ENCODE results near the gene MAD1L1. TPM values are rescaled to one million over a fixed set of nuclear protein-coding genes. Genes with fewer than 3 reads are reported as not detected.
A peak's percentile ranks its signal among the peaks of the same experiment; 100 is the strongest.

MAD1L1 gene
- total and polyA plus RNA-seq, 5 donors from 2014 or later, result 225 to 380 (median 300) TPM

GRCh38 chr7:2253525-2254244 lies 20.9 kb upstream of the MAD1L1 start:
- H3K27ac Mint-ChIP-seq, result no peak overlapping the region
- peaks cover 3% of the 10 kb centered on the region for H3K36me3 Mint-ChIP-seq
- Histone ChIP-seq H3K4me3 (ENCODE audit: low read depth, low read length) (no peak overlapping the region), H3K36me3 (ENCODE audit: control insufficient read depth, insufficient read depth, low read length) (no peaks in the 10 kb centered on the region), H3K27me3 (ENCODE audit: control insufficient read depth, insufficient read depth, low read length) (no peaks in the 10 kb centered on the region), H3K9me3 (ENCODE audit: control insufficient read depth in 2 of 2, low read length in 2 of 2) (no peaks in the 10 kb centered on the region), H3K4me1 (ENCODE audit: control insufficient read depth, insufficient read depth, low read length, poor library complexity, severe bottlenecking) (peaks cover 5% of the 10 kb centered on the region), H3K27ac (ENCODE audit: insufficient read depth, low read length, poor library complexity, severe bottlenecking) (no peak overlapping the region)
- no peaks in the 10 kb centered on the region for H3K27me3 Mint-ChIP-seq
- no peaks in the 10 kb centered on the region for H3K9me3 Mint-ChIP-seq
- no peak overlapping the region for H3K4me3 Mint-ChIP-seq
- DNase-seq (no peak), ATAC-seq (ENCODE audit: low read depth in 2 of 2) (no peak)
- peaks cover 0 to 16% (median 5%) of the 10 kb centered on the region in 4 donors for H3K4me1 Mint-ChIP-seq

- Mint-ChIP-seq H3K4me3 (no peak overlapping the region), H3K9me3 (no peaks in the 10 kb centered on the region), H3K27me3 (no peaks in the 10 kb centered on the region), H3K4me1 (peaks cover 0 to 18% (median 5%) of the 10 kb centered on the region in 4 donors), H3K36me3 (peaks cover 3% of the 10 kb centered on the region), H3K27ac (peak overlapping the region in 1 of 3 donors; percentile 51)
- Histone ChIP-seq H3K27ac (ENCODE audit: insufficient read depth, low read length, poor library complexity, severe bottlenecking) (no peak overlapping the region), H3K27me3 (ENCODE audit: control insufficient read depth, insufficient read depth, low read length) (no peaks in the 10 kb centered on the region), H3K36me3 (ENCODE audit: control insufficient read depth, insufficient read depth, low read length) (no peaks in the 10 kb centered on the region), H3K4me1 (ENCODE audit: control insufficient read depth, insufficient read depth, low read length, poor library complexity, severe bottlenecking) (peaks cover 5% of the 10 kb centered on the region), H3K9me3 (ENCODE audit: control insufficient read depth in 2 of 2, low read length in 2 of 2) (no peaks in the 10 kb centered on the region), H3K4me3 (ENCODE audit: low read depth, low read length) (no peak overlapping the region)
- ATAC-seq (ENCODE audit: low read depth in 2 of 2) (no peak), DNase-seq (no peak)
Measured at GRCh38 chr7:2253021-2253420, 20.3 kb upstream of the MAD1L1 start.

- Histone ChIP-seq H3K9me3 (ENCODE audit: control insufficient read depth in 2 of 2, low read length in 2 of 2) (no peaks in the 10 kb centered on the region), H3K36me3 (ENCODE audit: control insufficient read depth, insufficient read depth, low read length) (no peaks in the 10 kb centered on the region), H3K27me3 (ENCODE audit: control insufficient read depth, insufficient read depth, low read length) (no peaks in the 10 kb centered on the region), H3K4me3 (ENCODE audit: low read depth, low read length) (no peak overlapping the region), H3K4me1 (ENCODE audit: control insufficient read depth, insufficient read depth, low read length, poor library complexity, severe bottlenecking) (peaks cover 5% of the 10 kb centered on the region), H3K27ac (ENCODE audit: insufficient read depth, low read length, poor library complexity, severe bottlenecking) (no peak overlapping the region)
- Mint-ChIP-seq H3K27me3 (no peaks in the 10 kb centered on the region), H3K9me3 (no peaks in the 10 kb centered on the region), H3K4me1 (peaks cover 0 to 20% (median 5%) of the 10 kb centered on the region in 4 donors), H3K4me3 (no peak overlapping the region), H3K36me3 (peaks cover 3% of the 10 kb centered on the region), H3K27ac (peak overlapping the region in 1 of 3 donors; percentile 49)
- ATAC-seq (ENCODE audit: low read depth in 2 of 2) (peak; percentile 45 to 48), DNase-seq (peak in 1 of 3 donors; percentile 34)
Measured at GRCh38 chr7:2251841-2252771, 19.4 kb upstream of the MAD1L1 start.

GRCh38 chr7:2251381-2251780 lies 18.6 kb upstream of the MAD1L1 start:
- Mint-ChIP-seq H3K27ac (peak overlapping the region in 1 of 3 donors; percentile 49), H3K27me3 (no peaks in the 10 kb centered on the region)

GRCh38 chr7:2249744-2250323 lies 17.1 kb upstream of the MAD1L1 start:
- no peaks in the 10 kb centered on the region for H3K27me3 ChIP-seq (ENCODE audit: control insufficient read depth, insufficient read depth, low read length)
- H3K27me3 Mint-ChIP-seq, result no peaks in the 10 kb centered on the region
- peaks cover 0 to 1% (median 0%) of the 10 kb centered on the region in 7 donors for H3K9me3 Mint-ChIP-seq
- ATAC-seq (ENCODE audit: low read depth in 2 of 2) (no peak), DNase-seq (no peak)
- peaks cover 5% of the 10 kb centered on the region for H3K4me1 ChIP-seq (ENCODE audit: control insufficient read depth, insufficient read depth, low read length, poor library complexity, severe bottlenecking)
- H3K27ac Mint-ChIP-seq, result no peak overlapping the region
- H3K27ac ChIP-seq (ENCODE audit: insufficient read depth, low read length, poor library complexity, severe bottlenecking), result no peak overlapping the region
- H3K4me1 Mint-ChIP-seq, result peaks cover 0 to 26% (median 9%) of the 10 kb centered on the region in 4 donors
- no peaks in the 10 kb centered on the region for H3K36me3 Mint-ChIP-seq
- no peak overlapping the region for H3K4me3 Mint-ChIP-seq
- H3K4me3 ChIP-seq (ENCODE audit: low read depth, low read length), result no peak overlapping the region
- H3K36me3 ChIP-seq (ENCODE audit: control insufficient read depth, insufficient read depth, low read length), result no peaks in the 10 kb centered on the region
- no peaks in the 10 kb centered on the region for H3K9me3 ChIP-seq (ENCODE audit: control insufficient read depth in 2 of 2, low read length in 2 of 2)

More at GRCh38 chr7:2251381-2251780, 18.6 kb upstream of the MAD1L1 start:
- Histone ChIP-seq H3K27ac (ENCODE audit: insufficient read depth, low read length, poor library complexity, severe bottlenecking) (no peak overlapping the region), H3K9me3 (ENCODE audit: control insufficient read depth in 2 of 2, low read length in 2 of 2) (no peaks in the 10 kb centered on the region), H3K27me3 (ENCODE audit: control insufficient read depth, insufficient read depth, low read length) (no peaks in the 10 kb centered on the region), H3K4me3 (ENCODE audit: low read depth, low read length) (no peak overlapping the region), H3K4me1 (ENCODE audit: control insufficient read depth, insufficient read depth, low read length, poor library complexity, severe bottlenecking) (peaks cover 5% of the 10 kb centered on the region), H3K36me3 (ENCODE audit: control insufficient read depth, insufficient read depth, low read length) (no peaks in the 10 kb centered on the region)
- Mint-ChIP-seq H3K36me3 (peaks cover under 1% of the 10 kb centered on the region), H3K9me3 (no peaks in the 10 kb centered on the region), H3K4me3 (no peak overlapping the region), H3K4me1 (peaks cover 0 to 20% (median 5%) of the 10 kb centered on the region in 4 donors)
- no peak for DNase-seq
- no peak for ATAC-seq (ENCODE audit: low read depth in 2 of 2)

GRCh38 chr7:2248984-2249694 lies 16.4 kb upstream of the MAD1L1 start:
- Histone ChIP-seq H3K27ac (ENCODE audit: insufficient read depth, low read length, poor library complexity, severe bottlenecking) (no peak overlapping the region), H3K36me3 (ENCODE audit: control insufficient read depth, insufficient read depth, low read length) (no peaks in the 10 kb centered on the region), H3K9me3 (ENCODE audit: control insufficient read depth in 2 of 2, low read length in 2 of 2) (no peaks in the 10 kb centered on the region), H3K4me3 (ENCODE audit: low read depth, low read length) (no peak overlapping the region), H3K27me3 (ENCODE audit: control insufficient read depth, insufficient read depth, low read length) (no peaks in the 10 kb centered on the region), H3K4me1 (ENCODE audit: control insufficient read depth, insufficient read depth, low read length, poor library complexity, severe bottlenecking) (peaks cover 5% of the 10 kb centered on the region)
- peak in 1 of 2 donors; percentile 36 for ATAC-seq (ENCODE audit: low read depth in 2 of 2)
- no peaks in the 10 kb centered on the region for H3K27me3 Mint-ChIP-seq
- no peak for DNase-seq
- peaks cover 0 to 1% (median 0%) of the 10 kb centered on the region in 7 donors for H3K9me3 Mint-ChIP-seq
- H3K27ac Mint-ChIP-seq, result peak overlapping the region in 2 of 3 donors; percentile 41 to 83
- no peaks in the 10 kb centered on the region for H3K36me3 Mint-ChIP-seq
- peak overlapping the region in 1 of 4 donors; percentile 54 for H3K4me3 Mint-ChIP-seq
- peaks cover 0 to 25% (median 9%) of the 10 kb centered on the region in 4 donors for H3K4me1 Mint-ChIP-seq
